GM12878 (cell line): Measurements from ENCODE around the gene YKT6. TPM values are rescaled to one million over a fixed set of nuclear protein-coding genes. Genes with fewer than 3 reads are reported as not detected.

Experiments used
- ATAC-seq: fragments of 200-7000 bp; cut with Tn5 transposase; 3 replicates; pipeline ENCODE4 v1.9.1; 2020; ENCODE audit warnings: mild to moderate bottlenecking, moderate library complexity
- BruUV-seq: library from RNA; stranded (reverse); fragments of 400-500 nt; replicated peaks from 2 replicates; lab custom pipeline; 2021; lab: Mats Ljungman, UMichigan
- CTCF ChIA-PET: fragments of 300-600 bp; sonication (Branson Sonifier 250); formaldehyde crosslinking; extraction: SDS; loops from one replicate; lab custom pipeline; 2021; ENCODE audit warnings: inconsistent platforms; lab: Yijun Ruan, JAX
- POLR2A ChIA-PET: fragments of 350-600 bp; formaldehyde crosslinking; extraction: SDS; loops from one replicate; lab custom pipeline; 2021; ENCODE audit warnings: inconsistent platforms; lab: Charles Lee
- RAD21 ChIA-PET: fragments of 300-600 bp; sonication (Branson Sonifier 250); formaldehyde crosslinking; loops from one replicate; lab custom pipeline; 2023; ENCODE audit warnings: antibody characterized with exemption; ENCODE audit not compliant: unreplicated experiment; lab: Charles Lee
- SMC1A ChIA-PET: fragments of 300-600 bp; sonication (Branson Sonifier 250); formaldehyde crosslinking; loops from one replicate; lab custom pipeline; 2023; ENCODE audit not compliant: unreplicated experiment, uncharacterized antibody; lab: Charles Lee
- DNase-seq: peaks from one replicate; pipeline ENCODE4 v3.0.0-alpha.2; 2011; ENCODE audit warnings: low read depth, low spot score
- FAIRE-seq: peaks from 3 replicates; lab custom pipeline; 2011; peaks lifted over from hg19 to GRCh38; lab: Jason Lieb, UNC
- H2AFZ ChIP-seq: 2 replicates; pipeline ENCODE4 v1.6.0; 2011; ENCODE audit warnings: low read depth, low read length, control low read depth; ENCODE audit not compliant: control insufficient read depth
- H3K27ac ChIP-seq: 2 replicates; pipeline ENCODE4 v1.5.1; 2011; ENCODE audit warnings: control low read depth; ENCODE audit not compliant: control insufficient read depth, insufficient read depth
- H3K27me3 ChIP-seq, 2 experiments: replicated peaks in 1 of 2; 2 replicates each; pipeline versions ENCODE4 v1.6.0 to v1.6.1; 2011; ENCODE audit warnings: low read length in 1 of 2; ENCODE audit not compliant: control insufficient read depth in 2 of 2, insufficient read depth in 2 of 2
- H3K36me3 ChIP-seq, 2 experiments: 2 replicates each; pipeline ENCODE4 v1.5.1; 2011; ENCODE audit warnings: low read length in 1 of 2; ENCODE audit not compliant: control insufficient read depth in 2 of 2, insufficient read depth in 2 of 2
- H3K4me1 ChIP-seq: 2 replicates; pipeline ENCODE4 v1.6.1; 2011; ENCODE audit warnings: mild to moderate bottlenecking, low read length, moderate library complexity, mixed read lengths; ENCODE audit not compliant: control insufficient read depth, insufficient read depth
- H3K4me2 ChIP-seq: 2 replicates; pipeline ENCODE4 v1.6.0; 2011; ENCODE audit warnings: control low read depth; ENCODE audit not compliant: control insufficient read depth, insufficient read depth
- H3K4me3 ChIP-seq: fragments of 200-600 bp; sonication (generic); 2 replicates; pipeline ENCODE4 v1.5.1; 2016
- H3K79me2 ChIP-seq: 2 replicates; pipeline ENCODE4 v1.6.0; 2011; ENCODE audit warnings: low read length; ENCODE audit not compliant: control insufficient read depth, insufficient read depth
- H3K9ac ChIP-seq: 2 replicates; pipeline ENCODE4 v1.8.0; 2011; ENCODE audit warnings: low read length, control low read depth, mixed read lengths; ENCODE audit not compliant: control insufficient read depth, insufficient read depth
- H3K9me3 ChIP-seq: replicated peaks from 3 replicates; pipeline ENCODE4 v1.5.1; 2011; ENCODE audit warnings: mild to moderate bottlenecking, low read length; ENCODE audit not compliant: control insufficient read depth, insufficient read depth
- H4K20me1 ChIP-seq: 2 replicates; pipeline ENCODE4 v1.6.0; 2011; ENCODE audit not compliant: control insufficient read depth, insufficient read depth
- BRCA1 ChIP-seq: IDR thresholded peaks from 2 replicates; pipeline ENCODE4 v1.6.1; 2011; ENCODE audit warnings: low read depth, low read length, improper control_type of control experiment
- CREM ChIP-seq: IDR thresholded peaks from 2 replicates; pipeline ENCODE4 v1.6.1; 2014; ENCODE audit warnings: antibody characterized with exemption, low read depth
- HDGF ChIP-seq: fragments of 450-650 bp; IDR thresholded peaks from 2 replicates; pipeline ENCODE4 v1.6.1; 2016; ENCODE audit warnings: antibody characterized with exemption
- JUND ChIP-seq: IDR thresholded peaks from 2 replicates; pipeline ENCODE4 v1.6.1; 2012; ENCODE audit warnings: low read depth, mild to moderate bottlenecking, low read length, improper control_type of control experiment, moderate library complexity
- RB1 ChIP-seq: fragments of 450-650 bp; formaldehyde crosslinking; IDR thresholded peaks from 2 replicates; pipeline ENCODE4 v1.6.1; 2017; ENCODE audit warnings: mild to moderate bottlenecking, borderline replicate concordance
- TAF1 ChIP-seq: IDR thresholded peaks from 2 replicates; pipeline ENCODE4 v1.6.1; 2011; ENCODE audit warnings: mild to moderate bottlenecking, low read depth, low read length, borderline replicate concordance
- ZNF274 ChIP-seq: IDR thresholded peaks from one replicate; pipeline ENCODE4 v1.8.0; 2011; ENCODE audit not compliant: insufficient read length, insufficient read depth
- WGBS: methylation state at CpG from one replicate; pipeline ENCODE4 v1.1.6; 2016; ENCODE audit warnings: low lambda C conversion rate; ENCODE audit not compliant: insufficient replicate concordance, insufficient coverage; ENCODE audit errors: missing lambda C conversion rate; 5-methylcytosine and 5-hydroxymethylcytosine counted together
- in situ Hi-C: fragments of 300-500 bp; cut with MboI; formaldehyde crosslinking; loops from 9 replicates; pipeline ENCODE4 v1.14.3; 2018; ENCODE audit warnings: mixed read lengths
- intact Hi-C: fragments of 100-400 bp; cut with micrococcal nuclease; formaldehyde crosslinking; loops from one replicate; pipeline ENCODE4 v1.14.2; 2022; ENCODE audit not compliant: unreplicated experiment
- polyA plus RNA-seq, 11 experiments: library from polyadenylated mRNA; depleted of rRNA in 4 of 11; unstranded in 6 of 11; stranded (reverse) in 5 of 11; fragments of >200 nt; fragmentation: Nextera tagmentation in 4 of 11; fragmentation: Illumina TruSeq in 1 of 11; extraction: Ambion mirVana in 4 of 11; extraction: Trizol in 1 of 11; gene quantifications; 1 replicate in 1 of 11; 2 replicates in 10 of 11; pipeline versions ENCODE4 v1.2.1 to v1.2.3, GENCODE V29; 2011 to 2016; ENCODE audit warnings: inconsistent platforms in 2 of 11, missing spikeins in 2 of 11, low read depth in 1 of 11
- total RNA-seq, 4 experiments: library from RNA; depleted of rRNA in 3 of 4; stranded (reverse); fragments of >200 nt in 3 of 4; fragmentation: Illumina TruSeq in 1 of 4; extraction: Trizol in 1 of 4; gene quantifications; 2 replicates each; pipeline versions ENCODE4 v1.2.1 to v1.2.3, GENCODE V29; 2013 to 2021
- TF ChIP-seq, protein P1 (sequence below): fragments of 450-650 bp; IDR thresholded peaks from 2 replicates; pipeline ENCODE4 v1.6.1; 2017; ENCODE audit warnings: mild to moderate bottlenecking, moderate library complexity

The YKT6 gene
- total and polyA plus RNA-seq, 10 of the 15 experiments (the other 5 are each of a cell fraction or from before 2014, with no cell fraction given): 1.7 to 95.2 (median 70.5) TPM

DNA sequence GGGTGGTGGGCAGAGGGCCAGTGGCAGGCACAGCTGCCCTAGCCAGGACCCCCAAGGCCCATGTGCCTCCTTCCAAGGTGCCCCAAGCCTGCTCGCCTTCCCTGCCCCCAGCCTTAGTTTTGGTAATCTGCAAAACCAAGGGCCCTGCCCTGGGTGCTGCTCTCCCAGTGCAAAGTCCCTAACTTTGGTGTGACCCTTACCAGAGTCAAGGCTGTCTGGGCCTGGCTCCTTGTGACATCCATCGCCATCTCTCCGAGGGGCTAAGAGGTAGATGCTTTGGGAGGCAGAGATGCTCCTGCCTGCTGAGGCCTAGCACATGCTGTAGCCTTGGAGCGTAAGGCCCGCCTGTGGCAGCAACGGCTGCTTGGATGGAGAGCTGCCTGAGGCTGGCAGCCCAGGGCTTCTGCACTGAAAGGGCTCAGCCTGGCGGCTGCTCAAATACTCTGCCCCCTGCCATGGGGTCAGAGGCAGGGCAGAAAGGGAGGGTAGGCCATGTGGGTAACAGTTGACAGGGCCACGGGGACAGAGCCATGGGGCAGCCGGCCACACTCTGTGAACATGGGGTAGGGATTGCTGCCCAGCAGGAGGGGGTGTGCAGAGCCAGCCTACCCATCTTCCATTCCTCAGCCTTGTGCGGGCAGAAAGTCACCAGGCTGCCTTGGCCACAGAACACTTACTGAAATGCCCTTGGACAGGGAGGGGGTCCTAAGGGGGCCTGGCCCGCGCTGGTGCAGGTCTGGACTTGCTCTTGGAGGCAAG is 41.7 kb upstream of the YKT6 start:
- Histone ChIP-seq H3K4me3 (no peak overlapping the region), H3K27ac (no peak overlapping the region), H3K27me3 (no peaks in the 10 kb centered on the region; a peak in 2 of 4 replicates), H3K9ac (no peak overlapping the region), H2AFZ (no peak overlapping the region), H3K36me3 (no peaks in the 10 kb centered on the region), H3K4me1 (no peaks in the 10 kb centered on the region), H3K79me2 (no peaks in the 10 kb centered on the region), H3K4me2 (no peak overlapping the region), H4K20me1 (no peaks in the 10 kb centered on the region), H3K9me3 (no peaks in the 10 kb centered on the region)
- CTCF ChIA-PET: no interaction called here
- DNase-seq: no peak
- RAD21 ChIA-PET: no interaction called here
- POLR2A ChIA-PET: no interaction called here
- in situ Hi-C loops: no loop called here
- no peak for ATAC-seq
- TF ChIP-seq HDGF: no peak
- 43% methylated on average over 12 of the region's 12 CpGs for WGBS
- SMC1A ChIA-PET: no interaction called here
- no peak for FAIRE-seq
- intact Hi-C loops: no loop called here
- BruUV-seq: no TSS peak

DNA sequence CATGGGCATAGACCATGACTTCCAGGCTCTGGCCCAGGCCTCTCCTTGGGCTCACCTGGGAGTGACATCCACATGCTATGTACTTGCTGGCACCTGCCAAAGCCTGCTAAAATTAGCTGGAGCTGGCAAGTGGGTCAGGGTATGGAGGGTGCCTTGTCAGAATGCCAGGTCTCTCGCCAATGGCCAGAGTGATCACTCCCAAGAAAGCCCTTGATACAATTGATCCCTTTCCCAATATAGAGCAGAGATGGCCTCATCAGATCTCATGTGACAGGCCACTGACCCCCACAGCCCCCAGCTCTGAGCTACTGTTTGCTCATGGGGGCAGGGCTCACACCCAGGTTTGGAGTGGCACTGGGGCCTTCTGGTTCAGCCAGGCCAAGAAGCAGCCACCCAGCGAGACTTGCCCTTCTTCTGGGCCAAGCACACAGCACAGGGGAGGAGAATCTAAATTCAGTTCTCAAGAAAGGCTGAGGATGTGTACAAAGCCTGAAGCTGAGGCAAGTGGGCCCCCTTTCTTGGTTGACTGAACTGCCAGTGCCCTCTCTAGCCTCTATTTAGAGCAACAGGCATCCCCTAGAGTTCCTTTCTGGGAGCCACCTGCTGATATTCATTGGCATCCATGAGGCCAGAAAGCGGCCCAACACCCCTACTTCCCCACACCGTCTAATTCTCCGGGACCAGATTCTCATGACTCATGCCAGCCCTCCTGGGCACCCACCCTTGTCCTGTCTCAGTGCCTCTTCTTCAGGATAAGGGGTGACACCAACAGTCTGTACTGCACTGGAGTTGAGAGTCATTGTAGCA is 40.8 kb upstream of the YKT6 start:
- ChIA-PET CTCF (no interaction called here), POLR2A (no interaction called here), RAD21 (no interaction called here), SMC1A (no interaction called here)
- ATAC-seq (no peak), DNase-seq (no peak), FAIRE-seq (no peak)
- Histone ChIP-seq H3K27ac (no peak overlapping the region), H3K9ac (no peak overlapping the region), H3K9me3 (no peaks in the 10 kb centered on the region), H3K4me1 (no peaks in the 10 kb centered on the region), H3K4me2 (no peak overlapping the region), H3K36me3 (no peaks in the 10 kb centered on the region), H3K27me3 (no peaks in the 10 kb centered on the region; a peak in 2 of 4 replicates), H3K4me3 (no peak overlapping the region), H4K20me1 (no peaks in the 10 kb centered on the region), H2AFZ (no peak overlapping the region), H3K79me2 (no peaks in the 10 kb centered on the region)
- intact Hi-C loops (no loop called here), in situ Hi-C loops (no loop called here)
- no TSS peak for BruUV-seq
- 43% methylated on average over 5 of the region's 5 CpGs for whole genome bisulfite sequencing
- no peak for TF ChIP-seq TAF1
- TF ChIP-seq, protein P1, sequence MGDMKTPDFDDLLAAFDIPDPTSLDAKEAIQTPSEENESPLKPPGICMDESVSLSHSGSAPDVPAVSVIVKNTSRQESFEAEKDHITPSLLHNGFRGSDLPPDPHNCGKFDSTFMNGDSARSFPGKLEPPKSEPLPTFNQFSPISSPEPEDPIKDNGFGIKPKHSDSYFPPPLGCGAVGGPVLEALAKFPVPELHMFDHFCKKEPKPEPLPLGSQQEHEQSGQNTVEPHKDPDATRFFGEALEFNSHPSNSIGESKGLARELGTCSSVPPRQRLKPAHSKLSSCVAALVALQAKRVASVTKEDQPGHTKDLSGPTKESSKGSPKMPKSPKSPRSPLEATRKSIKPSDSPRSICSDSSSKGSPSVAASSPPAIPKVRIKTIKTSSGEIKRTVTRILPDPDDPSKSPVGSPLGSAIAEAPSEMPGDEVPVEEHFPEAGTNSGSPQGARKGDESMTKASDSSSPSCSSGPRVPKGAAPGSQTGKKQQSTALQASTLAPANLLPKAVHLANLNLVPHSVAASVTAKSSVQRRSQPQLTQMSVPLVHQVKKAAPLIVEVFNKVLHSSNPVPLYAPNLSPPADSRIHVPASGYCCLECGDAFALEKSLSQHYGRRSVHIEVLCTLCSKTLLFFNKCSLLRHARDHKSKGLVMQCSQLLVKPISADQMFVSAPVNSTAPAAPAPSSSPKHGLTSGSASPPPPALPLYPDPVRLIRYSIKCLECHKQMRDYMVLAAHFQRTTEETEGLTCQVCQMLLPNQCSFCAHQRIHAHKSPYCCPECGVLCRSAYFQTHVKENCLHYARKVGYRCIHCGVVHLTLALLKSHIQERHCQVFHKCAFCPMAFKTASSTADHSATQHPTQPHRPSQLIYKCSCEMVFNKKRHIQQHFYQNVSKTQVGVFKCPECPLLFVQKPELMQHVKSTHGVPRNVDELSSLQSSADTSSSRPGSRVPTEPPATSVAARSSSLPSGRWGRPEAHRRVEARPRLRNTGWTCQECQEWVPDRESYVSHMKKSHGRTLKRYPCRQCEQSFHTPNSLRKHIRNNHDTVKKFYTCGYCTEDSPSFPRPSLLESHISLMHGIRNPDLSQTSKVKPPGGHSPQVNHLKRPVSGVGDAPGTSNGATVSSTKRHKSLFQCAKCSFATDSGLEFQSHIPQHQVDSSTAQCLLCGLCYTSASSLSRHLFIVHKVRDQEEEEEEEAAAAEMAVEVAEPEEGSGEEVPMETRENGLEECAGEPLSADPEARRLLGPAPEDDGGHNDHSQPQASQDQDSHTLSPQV: no peak
- TF ChIP-seq BRCA1: no peak
- no peak for TF ChIP-seq ZNF274
- no peak for TF ChIP-seq CREM
- TF ChIP-seq JUND: no peak
- TF ChIP-seq RB1: no peak
